HG03558 (cell line): ENCODE results near the gene FAM20C.

Source experiments
- ATAC-seq: cut with Tn5 transposase; IDR thresholded peaks from one replicate; pipeline ENCODE4 v1.9.1; 2021; ENCODE audit warnings: moderate number of reproducible peaks; ENCODE audit not compliant: unreplicated experiment; ENCODE audit errors: extremely low read depth

Gene FAM20C

DNA sequence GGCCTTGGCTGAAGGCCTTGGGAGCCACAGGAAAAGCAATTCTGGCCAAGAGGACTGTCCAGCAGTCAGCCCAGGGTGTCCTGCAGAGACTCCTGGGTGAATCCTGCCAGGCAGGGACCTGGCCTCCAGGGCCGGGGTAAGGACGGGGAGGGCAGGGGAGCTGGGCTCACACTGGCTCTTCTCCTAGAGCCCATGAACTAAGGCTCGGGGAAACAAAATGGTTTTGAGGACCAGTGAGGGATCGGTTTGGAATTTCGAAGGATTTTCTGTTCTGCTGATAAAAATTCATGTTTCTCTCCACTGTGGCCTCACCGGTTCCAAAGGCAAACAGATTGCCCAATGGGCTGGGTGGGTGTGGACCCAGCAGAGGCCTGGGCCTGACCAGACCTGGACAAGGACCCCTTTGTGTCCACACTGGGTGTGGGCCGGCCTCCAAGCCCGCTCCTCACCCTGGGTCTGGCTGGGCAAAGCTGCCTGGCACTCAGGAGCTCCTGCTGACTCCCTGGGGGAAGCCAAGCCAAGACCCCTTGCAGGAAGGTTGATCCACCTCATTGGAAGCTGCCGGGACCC is 27.3 kb downstream of the FAM20C start:
- no peak for ATAC-seq

DNA sequence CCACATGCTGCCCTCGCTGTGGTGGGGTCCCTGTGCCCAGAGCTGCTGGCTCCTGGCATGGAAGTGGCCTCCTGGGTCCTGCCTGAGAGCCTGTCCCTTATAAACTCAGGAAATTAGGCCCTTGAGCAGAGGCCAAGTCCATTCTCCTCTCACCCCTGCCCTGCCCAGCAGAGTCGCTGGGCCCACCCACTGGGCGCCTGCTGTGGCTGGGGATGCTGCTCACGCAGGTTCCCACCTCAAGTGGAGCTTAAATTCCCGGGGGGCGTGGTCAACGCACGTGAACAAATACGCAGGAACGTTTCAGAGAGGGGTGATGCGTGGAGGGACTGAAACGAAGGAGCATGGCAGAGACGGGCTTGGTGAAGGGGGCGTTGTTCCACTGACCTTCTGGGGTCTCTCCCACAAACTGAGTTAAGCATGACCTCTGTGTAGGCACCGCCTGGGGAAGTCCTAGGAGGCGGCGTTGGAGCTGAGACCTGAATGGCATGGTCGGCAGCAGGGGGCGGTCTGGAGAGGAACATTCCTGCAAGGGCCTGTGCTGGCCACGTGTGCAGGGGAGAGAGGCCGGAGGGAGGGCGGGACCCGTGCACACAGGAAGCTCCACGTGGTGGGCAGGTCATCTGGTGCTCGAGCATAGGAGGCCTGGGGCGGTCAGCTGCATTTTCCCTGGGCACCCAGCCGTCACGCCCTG is 27.9 kb downstream of the FAM20C start:
- ATAC-seq: no peak

DNA sequence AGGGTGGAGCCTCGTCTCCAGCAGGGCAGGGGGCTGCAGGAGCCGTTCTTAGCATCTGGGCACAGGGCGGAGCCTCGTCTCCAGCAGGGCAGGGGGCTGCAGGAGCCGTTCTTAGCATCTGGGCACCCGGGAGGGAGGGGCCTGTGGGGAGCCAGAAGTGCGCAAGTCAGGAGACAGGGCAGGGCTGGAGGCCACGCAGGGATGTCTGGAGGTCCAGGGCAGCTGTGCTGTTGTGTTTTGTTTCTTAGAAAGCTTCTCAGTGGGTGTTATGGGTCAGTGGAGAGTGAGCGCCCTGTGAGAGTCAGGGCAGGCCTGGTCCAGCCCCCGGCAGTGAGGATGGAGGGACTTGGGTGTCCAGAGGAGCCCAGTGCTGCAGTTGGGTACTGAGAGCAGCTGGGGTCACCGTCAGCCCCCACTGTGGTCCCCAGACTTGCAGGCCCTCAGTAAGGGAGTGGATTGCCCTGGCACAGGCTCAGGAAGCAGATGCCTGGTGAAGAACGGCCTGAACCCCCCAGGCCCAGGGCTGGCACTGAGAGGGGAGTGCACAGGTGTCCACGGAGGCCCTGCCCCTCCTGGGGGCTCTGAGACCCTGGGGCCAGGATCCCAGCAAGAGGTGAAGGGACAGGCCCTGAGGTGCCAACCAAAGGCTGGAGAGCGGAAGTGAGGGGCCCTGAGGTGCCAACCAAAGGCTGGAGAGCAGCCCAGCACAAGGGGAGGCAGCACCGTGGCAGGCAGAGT is 29.8 kb downstream of the FAM20C start:
- ATAC-seq: no peak

GRCh38 chr7:222716-223041 is 30.3 kb downstream of the FAM20C start:
- no peak for ATAC-seq

GRCh38 chr7:223118-223800 is 30.9 kb downstream of the FAM20C start:
- no peak for ATAC-seq

- ATAC-seq: no peak
These were observed 31.5 kb downstream of the FAM20C start for GRCh38 chr7:223861-224260.

- no peak for ATAC-seq
These were observed 34.0 kb downstream of the FAM20C start for GRCh38 chr7:226281-226895.

GRCh38 chr7:227926-228325 is 35.6 kb downstream of the FAM20C start:
- no peak for ATAC-seq

- ATAC-seq: no peak
These were observed 36.2 kb downstream of the FAM20C start for GRCh38 chr7:228610-229009.

DNA sequence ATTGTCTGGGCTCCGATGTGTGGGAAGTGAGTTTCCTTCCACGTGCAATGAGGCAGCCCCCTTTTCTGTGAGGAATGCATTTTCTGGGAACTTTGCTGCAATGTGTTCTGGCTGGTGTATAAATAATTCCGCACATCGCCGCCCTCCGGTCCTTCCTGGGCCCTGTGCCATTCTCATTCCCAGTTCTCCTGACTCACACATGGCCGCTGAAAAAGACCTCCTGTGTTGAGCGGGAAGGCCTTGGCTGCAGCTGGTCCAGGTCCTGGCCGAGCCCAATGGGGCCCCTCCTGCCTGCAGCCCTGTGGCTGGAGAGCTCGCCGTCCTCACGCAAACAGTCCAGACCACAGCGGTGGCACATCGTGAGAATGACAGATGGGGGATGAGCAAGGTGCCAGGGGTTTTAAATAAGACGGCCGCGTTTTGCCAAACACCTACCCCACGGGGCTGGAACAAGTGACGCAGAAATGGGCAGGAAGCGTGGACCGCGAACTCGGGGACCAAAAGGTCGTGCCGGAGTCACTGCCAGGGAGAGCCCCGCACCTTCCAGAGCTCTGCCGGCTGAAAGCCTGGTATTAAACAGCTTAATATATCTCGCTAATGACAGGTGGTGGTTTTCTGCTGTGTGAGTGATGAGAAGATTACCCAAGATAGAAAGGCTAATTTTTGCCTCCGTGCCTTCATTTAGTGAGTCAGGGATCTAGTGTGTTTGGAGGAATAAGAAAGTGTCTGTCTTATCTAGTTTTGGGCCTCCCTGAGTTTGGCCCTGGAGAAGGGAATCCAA is 37.0 kb downstream of the FAM20C start:
- ATAC-seq: no peak

DNA sequence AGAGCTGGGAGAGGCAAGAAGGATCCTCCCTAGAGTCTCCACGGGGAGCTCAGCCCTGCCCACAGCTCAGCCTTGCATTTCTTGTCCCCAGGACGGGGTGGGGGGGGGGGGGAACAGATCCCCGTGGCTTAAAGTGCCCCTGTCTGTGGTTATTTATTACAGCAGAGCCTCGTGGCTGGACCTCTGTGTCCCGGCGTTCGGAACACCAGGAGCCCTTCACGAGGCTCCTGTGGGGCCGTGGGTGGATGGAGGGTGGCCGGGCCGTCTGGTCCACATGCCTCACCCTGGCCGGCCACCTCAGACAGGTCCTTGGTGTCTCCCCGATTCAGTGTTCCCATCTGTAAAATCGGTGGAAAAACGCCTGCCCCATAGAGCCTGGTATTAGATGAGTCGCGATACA is 37.9 kb downstream of the FAM20C start:
- ATAC-seq: no peak

DNA sequence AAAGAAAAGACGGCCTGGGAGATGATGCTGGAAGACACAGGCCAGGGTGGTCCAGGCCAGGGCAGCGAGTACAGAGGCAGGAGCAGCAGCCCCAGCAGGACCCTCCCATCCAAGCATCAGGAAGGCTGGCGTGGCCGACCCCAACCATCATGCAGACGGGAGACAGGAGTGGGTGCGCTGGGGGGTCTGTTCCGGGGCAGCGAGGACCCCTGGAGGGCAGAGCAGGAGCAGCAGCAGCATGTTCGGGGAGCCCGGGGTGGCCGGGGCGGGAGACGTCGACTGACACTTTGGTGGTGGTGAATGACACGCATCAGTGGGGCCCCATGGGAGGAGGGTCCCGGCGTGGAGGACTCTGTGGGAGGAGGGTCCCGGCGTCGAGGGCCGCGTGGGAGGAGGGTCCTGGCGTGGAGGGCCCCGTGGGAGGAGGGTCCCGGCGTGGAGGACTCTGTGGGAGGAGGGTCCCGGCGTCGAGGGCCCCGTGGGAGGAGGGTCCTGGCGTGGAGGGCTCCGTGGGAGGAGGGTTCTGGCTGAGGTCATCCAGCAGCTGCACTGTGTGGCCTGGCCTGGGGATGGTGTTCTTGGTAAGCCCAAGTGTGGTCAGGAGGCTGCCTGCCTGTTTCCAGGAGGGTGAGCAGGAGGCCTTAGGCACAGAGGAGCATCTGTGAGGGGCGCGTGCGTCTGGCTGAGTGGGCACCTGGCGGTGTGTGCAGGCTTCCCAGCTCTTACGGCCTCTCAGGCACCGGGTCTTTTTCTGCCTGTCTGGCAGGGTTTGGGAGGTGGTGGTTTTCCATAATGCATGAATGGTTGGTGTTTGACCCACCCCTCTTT is 38.9 kb downstream of the FAM20C start:
- no peak for ATAC-seq

DNA sequence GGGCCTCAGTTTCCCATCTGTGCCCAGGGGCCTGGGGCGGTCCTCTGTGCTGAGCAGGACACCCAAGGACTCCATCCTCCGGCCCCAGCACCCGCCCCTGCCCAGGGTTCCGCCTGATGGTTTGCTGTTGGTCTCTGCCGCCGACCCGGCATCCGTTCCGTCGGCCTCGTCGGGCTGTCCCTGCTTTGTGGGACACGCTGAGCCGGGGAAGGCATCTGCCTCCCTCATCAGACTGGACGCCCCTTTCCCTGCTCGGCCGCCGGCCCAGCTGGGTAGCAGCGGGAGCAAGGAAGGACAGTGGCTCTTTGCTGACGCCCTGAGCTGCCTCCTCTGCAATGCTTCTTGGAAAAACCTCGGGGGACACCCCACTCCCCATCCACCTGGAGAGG is 39.5 kb downstream of the FAM20C start:
- no peak for ATAC-seq

GRCh38 chr7:232410-233248 is 40.3 kb downstream of the FAM20C start:
- ATAC-seq: no peak

- no peak for ATAC-seq
These were observed 41.1 kb downstream of the FAM20C start for GRCh38 chr7:233249-234035.

DNA sequence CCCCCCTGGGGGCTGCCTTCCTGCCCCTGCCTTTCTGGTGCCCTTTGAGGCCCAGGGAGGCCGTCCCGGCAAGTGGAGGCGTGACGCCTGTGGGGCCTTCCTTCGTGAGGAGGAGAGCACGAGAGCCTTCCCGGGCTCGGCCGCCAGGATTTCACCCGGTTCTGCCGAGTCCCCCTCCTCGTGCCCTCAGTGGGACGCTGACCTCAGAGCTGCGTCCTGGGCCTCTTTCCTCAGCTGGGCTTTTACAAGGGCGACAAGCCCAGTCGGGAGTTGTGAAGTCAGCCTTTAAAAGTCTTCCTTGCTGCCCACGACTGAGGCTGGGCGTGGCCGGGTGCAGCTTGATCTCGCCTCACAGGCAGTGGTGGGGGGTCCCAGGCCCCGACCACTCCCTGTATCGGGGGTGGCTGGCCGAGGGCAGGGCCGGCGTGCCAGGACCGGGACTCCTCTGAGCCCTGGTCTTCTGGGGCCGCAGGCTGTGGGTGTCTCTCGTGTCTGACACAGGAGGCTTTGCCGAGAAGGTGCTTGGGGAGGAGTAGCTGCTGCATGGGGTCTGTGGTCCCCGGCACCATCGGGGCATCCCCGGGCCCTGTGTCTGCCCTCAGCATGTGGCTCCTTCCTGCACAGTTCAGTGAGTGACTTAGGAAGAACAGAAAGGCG is 41.8 kb downstream of the FAM20C start:
- ATAC-seq: no peak
